Gastrocnemius medialis (tissue), 4 donors: ENCODE measurements around the gene KIF26B. TPM values are rescaled to one million over a fixed set of nuclear protein-coding genes. Genes with fewer than 3 reads are reported as not detected.
"Not testable (repeated sequence)": the region's sequence is repeated elsewhere in the genome, so short reads cannot be mapped to it uniquely, and the experiment has no call there.

Experiments
- ATAC-seq, 2 donors: fragments of 150-250 bp; one replicate each; pipeline ENCODE4 v1.9.1; 2016
- DNase-seq, 2 donors: peaks; one replicate each; pipeline ENCODE4 v3.0.0-alpha.2; 2019
- H3K27ac ChIP-seq, 4 donors: fragments of 200-600 bp; sonication (generic); 1 replicate in 1 of 4; 2 replicates in 3 of 4; pipeline ENCODE4 v1.5.1; 2016 to 2018; ENCODE audit warnings: mild to moderate bottlenecking in 2 of 4, moderate library complexity in 1 of 4
- H3K27me3 ChIP-seq, 3 donors: fragments of 200-600 bp; sonication (generic) in 2 of 3; 1 replicate in 1 of 3; 2 replicates in 2 of 3; pipeline versions ENCODE4 v1.5.1 to v1.6.0; 2016 to 2019; ENCODE audit warnings: mild to moderate bottlenecking in 1 of 3, moderate library complexity in 1 of 3
- H3K36me3 ChIP-seq, 2 donors: fragments of 200-600 bp; sonication (generic) in 1 of 2; one replicate each; pipeline ENCODE4 v1.5.1; 2017 to 2018
- H3K4me1 ChIP-seq, 2 donors: fragments of 200-600 bp; sonication (generic) in 1 of 2; one replicate each; pipeline ENCODE4 v1.5.1; 2016 to 2017; ENCODE audit warnings: mild to moderate bottlenecking in 2 of 2
- H3K4me3 ChIP-seq, 4 donors: fragments of 200-600 bp; sonication (generic) in 3 of 4; 1 replicate in 1 of 4; 2 replicates in 3 of 4; pipeline ENCODE4 v1.5.1; 2016 to 2019; ENCODE audit warnings: mild to moderate bottlenecking in 2 of 4
- H3K9me3 ChIP-seq, 3 donors: fragments of 200-600 bp; sonication (generic) in 2 of 3; 1 replicate in 1 of 3; 2 replicates in 2 of 3; pipeline ENCODE4 v1.5.1; 2016 to 2019
- POLR2A ChIP-seq, 2 donors: fragments of 450-650 bp; IDR thresholded peaks; one replicate each; pipeline ENCODE4 v1.6.1; 2017; ENCODE audit warnings: antibody characterized with exemption in 2 of 2, mild to moderate bottlenecking in 2 of 2, moderate library complexity in 2 of 2
- in situ Hi-C, 4 donors: fragments of 200-750 bp; cut with MboI; loops; one replicate each; pipeline versions ENCODE4 v1.15.0 to v1.8.0; 2017; ENCODE audit warnings: low sequenced_read_pairs in 4 of 4
- intact Hi-C: fragments of 100-400 bp; cut with DNase I; formaldehyde crosslinking; loops from one replicate; pipeline ENCODE4 v1.15.1; 2023; ENCODE audit warnings: low total_unique reads
- total RNA-seq, 4 donors: library from RNA; depleted of rRNA; stranded (reverse); fragments of >200 nt; gene quantifications; one replicate each; pipeline versions ENCODE4 v1.1.0 to v1.2.3, GENCODE V29; 2016
- TF ChIP-seq, protein P1 (sequence below), 5 experiments: fragments of 450-650 bp in 3 of 5; fragments of 200-600 bp in 2 of 5; sonication (generic) in 2 of 5; IDR thresholded peaks in 4 of 5; conservative IDR thresholded peaks in 1 of 5; 1 replicate in 4 of 5; 2 replicates in 1 of 5; pipeline ENCODE4 v1.5.1; 2016 to 2019; ENCODE audit warnings: antibody characterized with exemption in 5 of 5, mild to moderate bottlenecking in 3 of 5, moderate library complexity in 3 of 5

Gene KIF26B
- total RNA-seq, 4 donors from 2014 or later: 0.02 to 0.20 (median 0.10) TPM; not detected in 1

- H3K4me3 ChIP-seq: no peak overlapping the region
- intact Hi-C loops (no loop called here), in situ Hi-C loops (no loop called here)
- DNase-seq: no peak
- H3K9me3 ChIP-seq: no peaks in the 10 kb centered on the region
- H3K4me1 ChIP-seq: no peaks in the 10 kb centered on the region
- no peaks in the 10 kb centered on the region for H3K36me3 ChIP-seq
- H3K27ac ChIP-seq: no peak overlapping the region
- H3K27me3 ChIP-seq: no peaks in the 10 kb centered on the region
- TF ChIP-seq, protein P1, sequence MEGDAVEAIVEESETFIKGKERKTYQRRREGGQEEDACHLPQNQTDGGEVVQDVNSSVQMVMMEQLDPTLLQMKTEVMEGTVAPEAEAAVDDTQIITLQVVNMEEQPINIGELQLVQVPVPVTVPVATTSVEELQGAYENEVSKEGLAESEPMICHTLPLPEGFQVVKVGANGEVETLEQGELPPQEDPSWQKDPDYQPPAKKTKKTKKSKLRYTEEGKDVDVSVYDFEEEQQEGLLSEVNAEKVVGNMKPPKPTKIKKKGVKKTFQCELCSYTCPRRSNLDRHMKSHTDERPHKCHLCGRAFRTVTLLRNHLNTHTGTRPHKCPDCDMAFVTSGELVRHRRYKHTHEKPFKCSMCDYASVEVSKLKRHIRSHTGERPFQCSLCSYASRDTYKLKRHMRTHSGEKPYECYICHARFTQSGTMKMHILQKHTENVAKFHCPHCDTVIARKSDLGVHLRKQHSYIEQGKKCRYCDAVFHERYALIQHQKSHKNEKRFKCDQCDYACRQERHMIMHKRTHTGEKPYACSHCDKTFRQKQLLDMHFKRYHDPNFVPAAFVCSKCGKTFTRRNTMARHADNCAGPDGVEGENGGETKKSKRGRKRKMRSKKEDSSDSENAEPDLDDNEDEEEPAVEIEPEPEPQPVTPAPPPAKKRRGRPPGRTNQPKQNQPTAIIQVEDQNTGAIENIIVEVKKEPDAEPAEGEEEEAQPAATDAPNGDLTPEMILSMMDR (IDR thresholded peaks at IDR 0.05 in 4 of 5, conservative IDR thresholded peaks at IDR 0.05 in 1 of 5): no peak
- TF ChIP-seq POLR2A (IDR thresholded peaks at IDR 0.05): no peak
- ATAC-seq: no peak
Observed at GRCh38 chr1:245718951-245719350, 564.2 kb downstream of the KIF26B start.

DNA sequence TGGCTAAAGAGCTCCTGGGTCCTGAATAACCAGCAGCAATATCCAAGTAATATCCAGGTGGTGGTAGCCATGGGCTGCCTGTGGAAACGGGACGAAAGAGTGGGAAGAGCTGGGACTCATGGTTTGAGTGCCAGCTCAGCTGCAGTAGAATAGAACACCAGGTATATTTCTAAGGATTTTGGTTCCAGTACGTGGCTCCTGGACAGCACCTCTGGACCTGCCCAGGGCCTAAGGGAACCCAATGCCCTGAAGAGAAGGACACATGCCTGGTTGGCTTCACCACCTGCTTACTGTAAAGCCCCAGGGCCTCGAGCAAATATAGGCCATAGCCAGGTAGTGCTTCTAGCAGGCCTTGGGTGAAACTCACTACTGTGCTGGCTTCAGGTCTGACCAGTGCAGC lies 566.7 kb downstream of the KIF26B start:
- intact Hi-C loops: no loop called here
- H3K27me3 ChIP-seq: no peaks in the 10 kb centered on the region
- TF ChIP-seq POLR2A (IDR thresholded peaks at IDR 0.05): no peak
- TF ChIP-seq, protein P1 (IDR thresholded peaks at IDR 0.05 in 4 of 5, conservative IDR thresholded peaks at IDR 0.05 in 1 of 5): no peak
- H3K4me1 ChIP-seq: no peaks in the 10 kb centered on the region
- H3K27ac ChIP-seq: no peak overlapping the region
- in situ Hi-C loops: no loop called here
- H3K36me3 ChIP-seq: no peaks in the 10 kb centered on the region
- H3K9me3 ChIP-seq: no peaks in the 10 kb centered on the region
- ATAC-seq (no peak), DNase-seq (no peak)
- H3K4me3 ChIP-seq: no peak overlapping the region

DNA sequence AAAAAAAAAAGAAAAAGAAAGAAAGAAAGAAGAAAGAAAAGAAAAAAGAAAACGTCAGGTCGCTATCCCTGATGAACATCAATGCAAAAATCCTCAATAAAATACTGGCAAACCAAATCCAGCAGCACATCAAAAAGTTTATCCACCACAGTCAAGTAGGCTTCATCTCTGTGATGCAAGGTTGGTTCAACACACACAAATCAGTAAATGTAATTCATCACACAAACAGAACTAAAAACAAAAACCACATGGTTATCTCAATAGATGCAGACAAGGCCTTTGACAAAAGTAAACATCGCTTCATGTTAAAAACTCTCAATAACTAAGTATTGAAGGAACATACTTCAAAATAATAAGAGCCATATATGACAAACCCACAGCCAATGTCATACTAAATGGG lies 573.2 kb downstream of the KIF26B start:
- DNase-seq, H3K27me3 ChIP-seq, in situ Hi-C loops, ATAC-seq, H3K9me3 ChIP-seq, H3K27ac ChIP-seq, intact Hi-C loops, H3K4me3 ChIP-seq, H3K36me3 ChIP-seq, H3K4me1 ChIP-seq: not testable (repeated sequence)

DNA sequence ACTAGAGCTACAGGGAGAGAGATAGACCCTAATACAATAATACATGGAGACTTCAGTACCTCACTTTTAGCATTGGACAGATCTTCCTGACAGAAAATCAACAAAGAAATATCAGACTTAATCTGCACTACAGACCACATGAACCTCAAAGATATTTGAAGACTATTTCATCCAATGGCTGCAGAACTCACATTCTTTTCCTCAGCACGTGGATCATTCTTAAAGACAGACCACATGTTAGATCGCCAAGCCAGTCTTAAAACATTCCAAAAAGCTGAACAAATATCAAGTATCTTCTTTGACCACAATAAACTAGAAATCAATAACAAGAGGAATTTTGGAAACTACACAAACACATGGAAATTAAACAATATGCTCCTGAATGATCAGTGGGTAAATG lies 576.0 kb downstream of the KIF26B start:
- in situ Hi-C loops (no loop called here), intact Hi-C loops (no loop called here)
- Histone ChIP-seq H3K27me3 (no peaks in the 10 kb centered on the region), H3K36me3 (no peaks in the 10 kb centered on the region), H3K9me3 (peaks cover 0 to 3% (median 0%) of the 10 kb centered on the region in 3 donors), H3K4me3 (no peak overlapping the region), H3K27ac (no peak overlapping the region), H3K4me1 (no peaks in the 10 kb centered on the region)
- DNase-seq (no peak), ATAC-seq (no peak)
- no peak for TF ChIP-seq POLR2A (IDR thresholded peaks at IDR 0.05)
- TF ChIP-seq, protein P1 (IDR thresholded peaks at IDR 0.05 in 4 of 5, conservative IDR thresholded peaks at IDR 0.05 in 1 of 5): no peak

- ATAC-seq, in situ Hi-C loops, intact Hi-C loops: not testable (repeated sequence)
Observed at GRCh38 chr1:245740336-245740735, 585.6 kb downstream of the KIF26B start.

GRCh38 chr1:245742896-245743295 lies 588.1 kb downstream of the KIF26B start:
- Histone ChIP-seq H3K36me3 (no peaks in the 10 kb centered on the region), H3K9me3 (no peaks in the 10 kb centered on the region), H3K4me3 (no peak overlapping the region), H3K4me1 (no peaks in the 10 kb centered on the region), H3K27me3 (no peaks in the 10 kb centered on the region), H3K27ac (no peak overlapping the region)
- in situ Hi-C loops (no loop called here), intact Hi-C loops (no loop called here)
- TF ChIP-seq, protein P1 (IDR thresholded peaks at IDR 0.05 in 4 of 5, conservative IDR thresholded peaks at IDR 0.05 in 1 of 5): no peak
- TF ChIP-seq POLR2A (IDR thresholded peaks at IDR 0.05): no peak
- no peak for ATAC-seq
- DNase-seq: no peak

More at GRCh38 chr1:245740336-245740735, 585.6 kb downstream of the KIF26B start:
- not testable (repeated sequence) for H3K36me3 ChIP-seq, H3K9me3 ChIP-seq, DNase-seq, H3K4me3 ChIP-seq, H3K27me3 ChIP-seq, H3K4me1 ChIP-seq, H3K27ac ChIP-seq
